Epidermal melanocyte (primary cell): ENCODE data around the gene TBCD.

Experiments used
- DNase-seq: peaks from one replicate; pipeline ENCODE4 v3.0.0; 2011; ENCODE audit warnings: low spot score; ENCODE audit not compliant: insufficient read length

TBCD gene

DNA sequence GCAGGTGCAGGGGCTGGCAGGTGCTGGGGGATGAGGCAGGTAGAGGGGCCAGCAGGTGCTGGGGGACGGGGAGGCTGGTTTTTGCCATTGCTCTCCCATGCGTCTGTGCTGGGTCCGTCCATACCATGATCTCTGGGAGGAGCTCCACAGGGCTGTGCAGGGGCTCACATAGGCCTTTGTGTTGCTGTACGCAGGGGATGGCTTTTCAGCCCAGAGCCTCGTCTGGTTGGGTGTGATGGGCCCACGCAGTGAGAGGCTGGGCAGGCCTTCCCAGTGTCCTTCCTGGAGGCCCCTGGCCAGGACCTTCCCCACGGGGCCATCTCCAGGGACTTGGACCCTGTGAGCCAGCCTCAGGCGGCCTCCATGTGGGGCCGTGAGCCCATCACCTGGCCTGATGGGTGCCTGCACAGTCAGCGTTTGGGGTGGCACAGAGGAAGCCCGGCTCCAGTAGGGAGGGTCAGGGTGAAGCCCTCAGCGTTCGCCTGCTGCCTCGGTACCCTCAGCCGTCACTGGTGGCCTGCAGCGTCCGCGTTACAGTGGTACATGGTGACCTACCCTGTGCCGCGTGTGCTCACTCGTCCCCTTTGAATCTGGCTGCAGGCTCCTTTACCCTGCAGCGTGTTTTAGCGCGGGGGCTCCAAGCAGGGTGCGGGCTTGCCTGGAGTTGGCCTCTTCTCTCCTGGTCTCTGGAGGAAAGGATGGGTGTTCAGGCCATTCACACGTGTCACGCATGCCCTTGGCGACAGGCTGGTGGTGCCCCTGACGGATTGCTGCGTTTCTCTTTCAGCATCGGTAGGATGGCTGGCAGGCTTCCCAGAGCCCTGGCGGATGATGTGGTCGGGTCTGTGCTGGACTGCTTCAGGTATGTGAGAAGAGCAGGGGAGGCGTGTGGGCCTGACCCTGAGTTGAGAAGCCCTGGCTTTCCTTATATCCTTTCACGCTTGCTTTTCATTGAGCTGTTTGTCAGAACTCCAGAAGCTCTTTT lies 57.3 kb downstream of the TBCD start:
- no peak for DNase-seq

DNA sequence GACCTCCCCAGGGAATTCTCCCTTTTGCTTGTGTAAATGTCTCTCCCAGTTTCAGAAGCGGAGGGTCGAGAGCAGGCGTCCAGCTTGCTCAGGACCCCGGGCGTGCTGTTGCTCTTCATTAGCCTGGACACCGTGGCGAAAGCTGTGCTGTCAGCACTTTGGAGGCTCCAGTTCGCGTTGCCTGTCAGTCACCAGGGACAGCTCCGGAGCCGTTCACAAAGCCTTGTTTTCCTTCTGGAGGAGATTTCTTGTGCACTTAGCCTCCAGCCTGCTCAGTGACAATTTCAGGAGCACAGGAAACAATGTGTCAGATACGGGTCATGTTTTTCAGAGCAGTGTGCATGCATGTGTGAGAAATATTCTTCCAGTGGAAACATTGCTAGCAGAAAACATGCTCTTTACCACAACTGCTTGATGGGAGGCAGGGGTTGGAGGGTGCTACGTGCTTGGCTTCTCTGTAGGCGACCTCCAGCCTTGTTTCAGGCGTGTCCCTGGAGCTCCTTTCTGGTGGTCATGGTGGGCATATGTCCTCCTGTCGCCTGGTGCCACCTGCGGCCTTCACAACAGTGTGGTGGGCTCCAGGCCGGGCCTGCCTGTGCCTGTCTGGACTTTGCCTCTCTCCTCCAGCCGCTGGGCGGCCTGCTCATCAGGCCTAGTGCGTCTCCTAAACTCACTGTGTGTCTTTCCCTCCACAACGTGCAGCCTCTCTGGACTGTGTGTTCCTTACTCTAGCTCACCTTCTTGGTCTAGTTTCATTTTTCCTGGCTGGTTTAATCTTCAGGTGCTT lies 59.0 kb downstream of the TBCD start:
- DNase-seq = no peak

DNA sequence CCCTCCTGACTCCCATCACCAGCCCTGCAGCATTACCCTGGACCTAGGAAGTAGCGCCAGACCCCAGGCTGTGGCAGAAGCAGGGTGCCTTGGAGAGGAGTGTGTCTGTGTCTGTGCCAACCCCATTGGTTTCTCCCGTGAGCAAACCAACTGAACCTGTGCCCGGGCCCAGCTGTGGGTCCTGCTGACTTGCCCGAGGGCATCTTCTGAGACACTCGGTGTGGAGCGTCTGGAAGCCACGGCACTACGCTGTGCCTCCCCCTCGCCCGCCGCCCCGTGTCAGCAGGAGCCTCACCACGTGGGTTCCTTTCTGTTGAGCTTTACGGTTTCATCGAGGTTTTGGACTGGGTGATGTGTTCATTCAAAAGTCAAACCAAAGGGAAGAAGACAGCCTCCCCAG lies 60.2 kb downstream of the TBCD start:
- DNase-seq = no peak

DNA sequence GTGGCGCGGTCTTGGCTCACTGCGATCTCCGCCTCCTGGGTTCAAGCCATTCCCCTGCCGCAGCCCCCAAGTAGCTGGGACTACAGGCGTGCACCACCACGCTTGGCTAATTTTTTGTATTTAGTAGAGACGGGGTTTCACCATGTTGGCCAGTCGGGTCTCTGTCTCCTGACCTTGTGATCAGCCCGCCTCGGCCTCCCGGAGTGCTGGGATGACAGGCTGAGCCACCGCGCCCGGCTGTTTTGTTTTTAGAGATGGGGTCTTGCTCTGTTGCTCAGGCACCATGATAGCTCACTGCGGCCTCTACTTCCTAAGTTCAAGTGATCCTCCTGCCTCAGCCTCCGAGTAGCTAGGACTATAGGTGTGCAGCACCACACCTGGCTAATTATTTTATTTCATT lies 60.7 kb downstream of the TBCD start:
- no peak for DNase-seq

DNA sequence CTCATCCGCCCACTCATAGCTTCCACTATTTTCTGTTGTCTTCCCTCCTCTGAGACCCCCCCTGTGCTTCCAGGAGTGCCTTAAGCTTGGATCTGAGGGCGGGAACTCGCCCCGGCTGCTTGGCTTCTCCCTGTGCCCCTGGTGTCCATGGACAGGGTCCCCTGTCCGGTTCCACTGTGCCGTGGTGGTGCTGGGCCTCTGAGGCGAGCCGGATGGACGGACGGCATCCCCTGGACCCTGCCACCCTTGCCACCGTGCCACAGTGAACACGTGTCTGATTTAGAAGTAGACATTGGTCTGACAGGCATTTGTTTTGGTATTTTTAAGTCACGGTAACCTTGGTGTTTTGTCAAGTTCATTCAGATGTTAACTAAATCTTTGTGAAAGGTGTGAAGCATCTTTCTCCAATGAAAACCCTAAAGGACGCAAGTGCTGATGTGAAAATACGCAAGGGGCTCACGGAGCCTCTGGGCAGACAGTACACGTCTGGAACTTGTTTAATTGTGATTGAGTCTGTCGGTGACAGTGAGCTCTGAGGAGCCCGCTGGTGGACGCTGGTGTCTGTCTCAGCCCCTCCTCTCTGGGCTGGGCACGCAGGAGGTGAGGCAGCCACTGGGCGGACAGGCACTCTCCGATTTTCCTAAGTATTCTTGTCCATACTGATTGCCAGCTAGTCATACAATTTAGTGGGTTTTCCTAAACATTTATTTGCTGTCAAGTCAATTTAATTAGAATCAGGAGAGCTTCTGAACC lies 61.6 kb downstream of the TBCD start:
- DNase-seq = no peak

DNA sequence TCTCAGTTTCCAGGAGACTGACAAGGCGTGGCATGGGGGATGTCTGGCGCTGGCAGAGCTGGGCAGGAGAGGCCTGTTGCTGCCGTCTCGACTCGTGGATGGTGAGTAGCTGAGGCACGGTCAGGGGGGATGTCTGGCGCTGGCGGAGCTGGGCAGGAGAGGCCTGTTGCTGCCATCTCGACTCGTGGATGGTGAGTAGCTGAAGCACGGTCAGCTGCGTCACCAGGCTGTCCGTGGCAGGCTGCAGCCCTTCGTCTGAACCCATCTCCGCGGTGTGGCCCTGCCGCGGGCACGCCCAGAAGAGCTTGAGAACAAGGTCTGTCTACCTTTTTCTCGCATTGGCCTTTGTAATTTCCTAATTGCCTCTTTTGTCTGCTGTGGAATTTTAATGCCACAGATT lies 63.0 kb downstream of the TBCD start:
- DNase-seq = no peak

DNA sequence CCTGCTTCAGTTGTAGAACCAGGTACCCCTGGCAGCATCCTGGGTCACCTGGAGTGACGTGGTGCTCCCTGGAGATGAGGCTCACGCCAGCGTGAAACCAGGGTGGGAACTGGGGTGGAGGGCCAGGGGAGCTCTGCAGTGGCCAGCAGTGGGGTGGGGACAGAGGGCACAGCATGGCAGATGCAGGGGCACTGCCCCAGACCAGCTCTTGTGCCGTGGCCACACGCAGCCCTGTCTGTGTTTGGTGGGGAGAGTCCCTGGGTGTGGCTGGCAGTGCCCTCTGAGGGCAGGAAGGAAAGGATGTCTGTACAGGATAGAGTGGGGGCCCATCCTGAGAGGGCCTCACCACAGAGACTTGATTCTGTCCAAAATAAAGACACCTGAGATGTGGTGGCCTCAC lies 63.5 kb downstream of the TBCD start:
- no peak for DNase-seq

DNA sequence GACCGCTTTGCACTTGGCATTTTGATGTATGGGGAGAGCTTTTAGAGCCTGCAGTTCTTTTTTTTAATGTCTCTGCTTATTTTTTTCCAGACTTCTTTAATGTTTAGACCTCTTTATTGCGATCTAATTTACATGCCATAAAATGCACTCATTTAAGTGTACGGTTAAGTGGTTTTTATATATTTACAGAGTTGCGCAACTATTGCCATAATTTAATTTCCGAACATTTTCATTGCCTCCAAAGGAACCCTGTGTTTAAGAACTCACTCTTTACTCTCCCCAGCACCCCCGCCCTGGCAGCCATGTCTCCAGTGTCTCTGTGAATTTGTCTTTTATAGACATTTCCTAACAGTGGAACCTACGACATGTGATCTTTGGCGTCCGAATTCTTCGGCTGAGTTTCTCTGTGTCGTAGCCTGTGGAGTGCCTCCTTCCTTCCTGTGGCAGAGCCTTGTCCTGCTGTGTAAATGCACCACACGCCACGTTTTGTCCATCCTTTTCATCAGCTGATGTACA lies 64.0 kb downstream of the TBCD start:
- no peak for DNase-seq

DNA sequence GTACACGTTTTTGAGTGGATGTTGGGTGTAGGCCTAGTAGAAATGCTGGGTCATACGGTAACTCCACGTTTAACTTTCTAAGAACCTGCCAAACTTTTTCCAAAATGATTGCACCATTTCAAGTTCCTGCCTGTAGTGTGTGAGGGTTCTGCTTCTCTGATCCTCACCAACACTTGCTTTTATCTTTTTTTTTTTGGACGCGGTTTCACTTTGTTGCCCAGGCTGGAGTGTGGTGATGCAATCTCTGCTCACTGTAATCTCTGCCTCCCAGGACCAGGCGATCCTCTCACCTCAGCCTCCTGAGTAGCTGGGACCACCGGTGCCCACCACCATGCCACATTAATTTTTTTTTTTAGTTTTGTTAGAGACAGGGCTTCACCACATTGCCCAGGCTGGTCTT lies 64.5 kb downstream of the TBCD start:
- no peak for DNase-seq

DNA sequence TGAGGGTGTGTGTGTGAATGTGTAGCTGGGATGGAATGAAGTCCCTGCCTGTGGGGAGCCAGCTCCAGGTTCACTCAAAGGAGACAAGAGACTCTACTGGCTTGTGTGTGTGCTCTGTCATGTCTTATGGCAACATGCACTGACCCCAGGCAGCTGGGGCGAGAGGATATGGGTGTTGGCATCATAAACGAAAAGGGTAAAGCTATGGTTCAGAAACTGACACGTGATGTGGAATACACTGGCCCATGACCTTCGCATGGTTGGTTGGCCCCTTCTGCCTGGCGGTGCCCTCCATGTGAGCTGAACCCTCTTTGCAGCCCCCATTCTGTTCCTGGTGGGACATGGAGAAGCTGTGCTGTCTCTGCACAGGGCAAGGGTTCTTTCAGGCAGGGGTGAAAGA lies 66.1 kb downstream of the TBCD start:
- no peak for DNase-seq

DNA sequence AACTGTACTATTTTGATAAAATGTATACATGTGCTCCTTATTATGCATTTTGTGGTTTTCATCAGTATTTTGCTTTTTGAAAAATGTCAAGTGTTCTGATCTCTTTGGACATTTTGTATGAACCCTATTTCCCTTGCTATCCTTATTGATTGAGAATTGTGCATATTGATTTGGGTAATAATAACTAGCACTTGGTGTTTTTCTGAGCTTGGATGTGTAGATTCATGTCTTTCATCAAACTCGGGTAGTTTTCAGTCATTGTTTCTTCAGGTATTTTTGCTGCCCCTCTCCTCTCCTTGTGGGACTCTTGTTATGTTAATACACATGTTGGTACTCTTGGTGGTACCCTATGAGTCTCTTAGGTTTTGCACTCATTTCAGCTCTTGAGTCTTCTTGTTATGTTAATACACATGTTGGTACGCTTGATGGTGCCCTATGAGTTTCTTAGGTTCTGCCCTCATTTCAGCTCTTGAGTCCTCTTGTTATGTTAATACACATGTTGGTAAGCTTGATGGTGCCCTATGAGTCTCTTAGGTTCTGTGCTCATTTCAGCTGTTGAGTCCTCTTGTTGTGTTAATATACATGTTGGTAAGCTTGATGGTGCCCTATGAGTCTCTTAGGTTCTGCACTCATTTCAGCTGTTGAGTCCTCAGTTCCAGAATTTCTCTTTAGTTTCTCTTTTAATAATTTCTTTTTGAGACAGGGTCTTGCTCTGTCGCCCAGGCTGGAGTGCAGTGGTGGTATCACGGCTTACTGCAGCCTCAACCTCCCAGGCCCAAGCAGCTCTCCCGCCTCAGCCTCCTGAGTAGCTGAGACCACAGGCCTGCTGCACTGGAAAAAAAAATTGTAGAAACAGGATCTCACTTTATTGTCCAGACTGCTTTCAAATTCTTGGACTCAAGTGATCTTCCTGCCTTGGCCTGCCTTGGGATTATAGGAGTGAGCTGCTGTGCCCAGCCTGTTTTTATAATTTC lies 68.7 kb downstream of the TBCD start:
- DNase-seq = no peak

DNA sequence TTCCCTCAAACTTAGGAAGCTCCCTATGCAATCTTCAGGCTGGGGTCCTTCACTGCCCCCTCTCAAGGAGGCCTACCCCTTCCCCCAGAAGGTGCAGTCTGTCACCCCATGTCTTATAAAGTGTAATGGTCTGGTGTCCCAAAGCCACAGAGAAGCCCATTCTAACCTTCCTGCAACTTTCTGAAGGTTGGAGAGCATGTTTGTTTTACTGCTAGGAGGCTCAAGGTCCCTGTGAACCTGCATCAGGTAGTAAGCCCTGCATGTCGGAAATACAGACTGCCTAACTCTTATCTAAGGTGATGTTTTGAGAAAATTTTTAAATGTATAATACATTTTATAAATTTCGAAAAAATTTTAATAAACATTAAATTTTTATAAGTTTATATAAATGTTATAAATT lies 69.7 kb downstream of the TBCD start:
- DNase-seq = no peak

DNA sequence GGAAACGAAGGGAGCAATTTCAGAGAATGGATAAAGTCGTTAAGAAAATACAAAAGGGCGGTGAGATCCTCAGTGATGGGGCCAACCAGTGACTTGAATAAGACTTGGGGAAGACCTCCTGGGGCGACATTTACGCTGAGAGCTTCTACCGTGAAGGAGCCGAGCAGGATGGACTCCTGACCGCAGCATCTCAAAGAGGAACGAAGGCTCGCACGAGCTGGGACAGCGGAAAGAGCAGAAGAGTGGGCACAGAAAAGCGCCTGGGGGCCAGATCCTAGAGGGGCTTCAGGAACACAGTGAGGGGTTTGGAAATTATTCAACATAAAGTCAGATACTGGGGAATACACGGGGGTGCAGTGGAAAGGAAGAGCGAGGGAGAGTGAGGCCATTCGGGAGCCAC lies 70.4 kb downstream of the TBCD start:
- no peak for DNase-seq

DNA sequence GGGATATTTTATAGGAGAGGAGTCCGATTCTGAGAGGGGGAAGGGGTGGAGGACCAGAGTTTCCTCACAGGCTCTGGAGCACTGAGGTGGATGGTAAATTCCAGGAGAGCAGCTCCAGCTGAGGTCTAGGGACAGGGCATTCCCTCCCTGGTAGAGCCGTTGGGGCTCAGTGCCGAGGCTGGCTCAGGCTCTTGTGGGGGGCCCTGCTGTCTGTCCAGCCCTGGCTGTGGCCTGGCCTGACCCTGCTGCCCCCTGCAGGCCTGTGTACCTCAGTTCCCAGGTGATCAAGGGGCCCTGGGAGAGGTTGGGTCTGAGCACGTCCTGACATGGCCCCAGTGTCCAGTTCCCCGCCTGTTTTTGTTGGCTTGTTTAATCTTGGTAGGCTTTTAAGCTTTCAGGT lies 71.1 kb downstream of the TBCD start:
- DNase-seq = no peak

DNA sequence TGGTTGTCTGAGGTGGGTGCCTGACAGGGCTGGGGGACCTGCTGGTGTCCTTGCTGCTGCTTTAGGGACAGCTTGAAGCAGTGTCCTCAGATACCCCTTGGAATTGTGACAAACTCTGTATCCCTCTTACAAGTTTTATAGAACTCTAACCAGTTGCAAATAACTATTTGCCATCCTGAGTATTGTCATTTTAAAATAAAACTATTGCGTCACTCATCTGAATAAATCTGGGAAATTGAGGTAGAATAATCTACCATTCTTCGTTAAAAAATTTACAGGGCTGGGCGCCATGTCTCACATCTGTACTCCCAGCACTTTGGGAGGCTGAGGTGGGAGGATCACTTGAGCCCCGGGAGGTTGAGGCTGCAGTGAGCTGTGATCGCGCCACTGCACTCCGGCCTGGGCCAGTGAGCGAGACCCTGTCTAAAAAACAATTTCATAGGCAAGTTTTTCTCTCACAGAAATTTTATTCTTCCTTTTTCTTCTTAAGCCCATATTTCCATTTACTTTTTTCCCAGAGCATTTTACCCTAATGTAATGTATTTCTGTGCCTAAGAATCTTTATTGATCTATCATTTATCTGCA lies 73.8 kb downstream of the TBCD start:
- no peak for DNase-seq

DNA sequence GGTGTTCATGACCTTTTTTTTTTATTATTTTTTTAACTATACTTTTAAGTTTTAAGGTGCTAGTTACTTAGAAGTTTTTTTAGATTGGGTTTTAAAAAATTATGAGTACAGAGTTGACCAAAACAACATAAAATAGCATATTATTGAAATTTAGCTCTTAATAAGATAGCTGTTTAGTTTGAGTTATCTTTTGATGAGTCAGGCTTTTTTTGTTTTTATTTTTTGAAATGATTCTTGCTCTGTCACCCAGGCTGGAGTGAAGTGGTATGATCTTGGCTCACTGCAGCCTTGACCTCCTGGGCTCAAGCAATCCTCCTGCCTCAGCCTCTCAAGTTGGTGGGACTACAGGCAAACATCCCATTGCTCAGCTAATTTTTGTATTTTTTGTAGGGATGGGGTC lies 74.3 kb downstream of the TBCD start:
- DNase-seq = no peak

DNA sequence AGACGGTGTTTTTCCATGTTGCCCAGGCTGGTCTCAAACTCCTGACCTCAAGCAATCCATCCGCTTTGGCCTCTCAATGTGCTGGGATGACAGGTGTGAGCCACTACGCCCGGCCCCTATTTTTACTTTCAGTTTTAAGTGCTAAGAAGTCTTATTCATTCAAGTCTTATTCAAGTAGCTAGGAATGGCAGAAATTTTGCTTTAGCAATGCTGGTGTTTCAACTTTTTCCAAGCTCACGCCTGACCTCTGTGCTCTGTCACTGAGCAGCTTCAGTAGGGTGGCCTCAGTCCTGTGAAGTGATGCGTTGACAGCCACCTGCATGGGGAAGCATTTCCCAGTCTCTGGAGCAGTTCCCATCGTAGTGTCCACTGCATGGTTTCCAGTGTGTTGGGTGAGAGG lies 75.1 kb downstream of the TBCD start:
- no peak for DNase-seq

DNA sequence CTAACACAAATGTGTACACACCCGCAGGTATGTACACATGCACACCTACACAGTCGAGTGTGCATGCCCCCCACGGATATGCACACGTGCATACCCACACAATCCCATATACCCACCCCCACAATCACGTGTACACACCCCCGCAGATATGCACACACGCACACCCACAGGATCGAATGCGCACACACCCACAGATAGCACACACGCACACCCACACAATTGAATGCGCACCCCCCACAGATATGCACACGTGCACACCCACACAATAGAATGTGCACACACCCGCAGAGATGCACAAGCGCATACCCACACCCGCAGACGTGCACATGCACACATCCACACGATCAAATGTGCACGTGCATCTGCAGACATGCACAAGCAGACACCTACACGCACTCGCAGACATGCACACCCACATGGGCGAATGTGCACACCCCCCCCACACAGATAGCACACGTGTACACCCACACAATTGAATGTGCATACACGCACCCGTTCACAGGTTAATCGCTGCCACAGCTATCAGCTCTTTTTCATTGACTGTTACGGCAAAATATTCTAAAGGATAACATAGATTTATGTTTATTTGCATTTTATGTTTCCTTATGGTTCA lies 77.1 kb downstream of the TBCD start:
- no peak for DNase-seq

DNA sequence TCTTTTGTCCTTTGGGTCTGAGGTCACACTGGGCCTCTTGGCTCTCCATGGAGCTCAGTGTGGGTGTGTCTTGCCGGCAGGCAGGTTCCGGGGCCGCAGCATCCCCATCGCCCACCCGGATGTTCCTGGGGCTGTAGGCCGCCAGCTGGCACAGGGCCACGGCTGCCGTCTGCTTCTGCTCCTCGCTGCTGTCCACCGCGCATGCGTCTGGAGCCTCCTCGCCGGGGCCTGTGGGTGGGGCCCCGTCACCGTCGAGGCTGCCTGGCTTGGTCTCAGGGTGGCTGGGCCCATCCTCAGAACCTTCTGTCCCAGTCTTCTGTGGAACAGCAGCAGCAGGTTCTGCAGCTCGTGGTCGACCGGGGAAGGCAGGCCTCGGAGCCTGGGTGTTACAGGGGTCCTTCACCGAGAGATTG lies 78.4 kb downstream of the TBCD start:
- no peak for DNase-seq
